ENCODE data around the gene TSHZ2. TPM values are rescaled to one million over a fixed set of nuclear protein-coding genes. Genes with fewer than 3 reads are reported as not detected.

The TSHZ2 gene
- total RNA-seq, 1 experiment from 2014 or later: 0.07 TPM

GRCh38 chr20:53130795-53131194 lies 158.6 kb downstream of the TSHZ2 start:
- H3K4me2 ChIP-seq (ENCODE audit: low read length): no peak overlapping the region
- peaks cover 13% of the 10 kb centered on the region for H3K27me3 ChIP-seq (ENCODE audit: insufficient read depth, low read length)
- intact Hi-C loops (cut with micrococcal nuclease): no loop called here
- ChIA-PET CTCF (no interaction called here), POLR2A (no interaction called here), RAD21 (ENCODE audit: low non-redundant PET in 1 of 2, low total read pairs in 2 of 2, uncharacterized antibody in 2 of 2, unreplicated experiment in 2 of 2) (no interaction called here)
- no peak overlapping the region for H2AFZ ChIP-seq (ENCODE audit: low read depth, low read length, poor library complexity, severe bottlenecking)
- no peak overlapping the region for H3K27ac ChIP-seq (ENCODE audit: low read depth, low read length)
- no peaks in the 10 kb centered on the region for H3K4me1 ChIP-seq (ENCODE audit: control insufficient read depth in 1 of 2, insufficient read depth in 2 of 2, low read length in 2 of 2)
- H3K9me3 ChIP-seq (ENCODE audit: control insufficient read depth in 1 of 2, insufficient read depth in 1 of 2, low read depth in 1 of 2, low read length in 2 of 2): no peaks in the 10 kb centered on the region
- no peak for TF ChIP-seq EGR1 (IDR thresholded peaks at IDR 0.05; ENCODE audit: low read depth)
- no peak for TF ChIP-seq ZNF274 (IDR thresholded peaks at IDR 0.05; ENCODE audit: low read depth, low read length)
- TF ChIP-seq RAD21 (IDR thresholded peaks at IDR 0.05; ENCODE audit: low read depth): no peak
- no peak for TF ChIP-seq FOSL1 (IDR thresholded peaks at IDR 0.05; ENCODE audit: low read depth)
- TF ChIP-seq, protein P1, sequence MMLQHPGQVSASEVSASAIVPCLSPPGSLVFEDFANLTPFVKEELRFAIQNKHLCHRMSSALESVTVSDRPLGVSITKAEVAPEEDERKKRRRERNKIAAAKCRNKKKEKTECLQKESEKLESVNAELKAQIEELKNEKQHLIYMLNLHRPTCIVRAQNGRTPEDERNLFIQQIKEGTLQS (IDR thresholded peaks at IDR 0.05): no peak
- no peak for TF ChIP-seq TCF7L2 (IDR thresholded peaks at IDR 0.05; ENCODE audit: borderline replicate concordance, extremely low read depth, insufficient read depth, insufficient read length)
- no peak for TF ChIP-seq ELF1 (IDR thresholded peaks at IDR 0.05; ENCODE audit: borderline replicate concordance, low read depth)
- no peak for TF ChIP-seq CBX3 (IDR thresholded peaks at IDR 0.05; ENCODE audit: low read depth)
- no peak for TF ChIP-seq JUND (IDR thresholded peaks at IDR 0.05)
- TF ChIP-seq CTCF (IDR thresholded peaks at IDR 0.05 in 2 of 3, conservative IDR thresholded peaks at IDR 0.05 in 1 of 3; ENCODE audit: borderline replicate concordance in 1 of 3, insufficient read depth in 1 of 3, low read depth in 2 of 3, low read length in 2 of 3): no peak
- no peak for TF ChIP-seq SIN3A (IDR thresholded peaks at IDR 0.05; ENCODE audit: low read depth)
- no peak for TF ChIP-seq SRF (IDR thresholded peaks at IDR 0.05; ENCODE audit: low read depth)
- TF ChIP-seq SP1 (IDR thresholded peaks at IDR 0.05; ENCODE audit: low read depth): no peak
- TF ChIP-seq, protein P2, sequence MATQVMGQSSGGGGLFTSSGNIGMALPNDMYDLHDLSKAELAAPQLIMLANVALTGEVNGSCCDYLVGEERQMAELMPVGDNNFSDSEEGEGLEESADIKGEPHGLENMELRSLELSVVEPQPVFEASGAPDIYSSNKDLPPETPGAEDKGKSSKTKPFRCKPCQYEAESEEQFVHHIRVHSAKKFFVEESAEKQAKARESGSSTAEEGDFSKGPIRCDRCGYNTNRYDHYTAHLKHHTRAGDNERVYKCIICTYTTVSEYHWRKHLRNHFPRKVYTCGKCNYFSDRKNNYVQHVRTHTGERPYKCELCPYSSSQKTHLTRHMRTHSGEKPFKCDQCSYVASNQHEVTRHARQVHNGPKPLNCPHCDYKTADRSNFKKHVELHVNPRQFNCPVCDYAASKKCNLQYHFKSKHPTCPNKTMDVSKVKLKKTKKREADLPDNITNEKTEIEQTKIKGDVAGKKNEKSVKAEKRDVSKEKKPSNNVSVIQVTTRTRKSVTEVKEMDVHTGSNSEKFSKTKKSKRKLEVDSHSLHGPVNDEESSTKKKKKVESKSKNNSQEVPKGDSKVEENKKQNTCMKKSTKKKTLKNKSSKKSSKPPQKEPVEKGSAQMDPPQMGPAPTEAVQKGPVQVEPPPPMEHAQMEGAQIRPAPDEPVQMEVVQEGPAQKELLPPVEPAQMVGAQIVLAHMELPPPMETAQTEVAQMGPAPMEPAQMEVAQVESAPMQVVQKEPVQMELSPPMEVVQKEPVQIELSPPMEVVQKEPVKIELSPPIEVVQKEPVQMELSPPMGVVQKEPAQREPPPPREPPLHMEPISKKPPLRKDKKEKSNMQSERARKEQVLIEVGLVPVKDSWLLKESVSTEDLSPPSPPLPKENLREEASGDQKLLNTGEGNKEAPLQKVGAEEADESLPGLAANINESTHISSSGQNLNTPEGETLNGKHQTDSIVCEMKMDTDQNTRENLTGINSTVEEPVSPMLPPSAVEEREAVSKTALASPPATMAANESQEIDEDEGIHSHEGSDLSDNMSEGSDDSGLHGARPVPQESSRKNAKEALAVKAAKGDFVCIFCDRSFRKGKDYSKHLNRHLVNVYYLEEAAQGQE (IDR thresholded peaks at IDR 0.05; ENCODE audit: low read depth): no peak
- ATAC-seq: no peak
- no TSS peak for BruUV-seq (replicated peaks)
- no peaks in the 10 kb centered on the region for H4K20me1 ChIP-seq (ENCODE audit: insufficient read depth)
- no peak overlapping the region for H3K4me3 ChIP-seq (replicated peaks in 1 of 2; ENCODE audit: low read depth in 1 of 2, low read length in 2 of 2)
- no peaks in the 10 kb centered on the region for H3K9me2 ChIP-seq (ENCODE audit: insufficient read depth)
- DNase-seq (ENCODE audit: low read depth, low spot score): no peak
- no peaks in the 10 kb centered on the region for H3K36me3 ChIP-seq (ENCODE audit: control insufficient read depth in 1 of 2, insufficient read depth in 2 of 2, low read length in 2 of 2)
- H3K79me2 ChIP-seq (ENCODE audit: insufficient read depth, low read length): no peaks in the 10 kb centered on the region
- H3K9ac ChIP-seq (ENCODE audit: low read length): no peak overlapping the region

Data from HCT116 (cell line).